LNCaP clone FGC (cell line): Measurements from ENCODE around the gene ABTB2.

ENCODE experiments used
- DNase-seq: peaks from one replicate; pipeline ENCODE4 v3.0.0-alpha.2; 2011; ENCODE audit warnings: low read depth
- H3K4me3 ChIP-seq: 2 replicates; pipeline ENCODE4 v1.5.1; 2011; ENCODE audit warnings: mild to moderate bottlenecking, low read depth, low read length, control low read depth
- CTCF ChIP-seq: IDR thresholded peaks from 2 replicates; pipeline ENCODE4 v1.5.1; 2012; ENCODE audit warnings: mild to moderate bottlenecking; ENCODE audit not compliant: control insufficient read depth, insufficient read depth; ENCODE audit errors: extremely low read depth

The ABTB2 gene

GRCh38 chr11:34174412-34175041 is 183.3 kb downstream of the ABTB2 start:
- TF ChIP-seq CTCF: peak; percentile 99
- no peak for DNase-seq
- peak overlapping the region; percentile 29; the same call in 1 of the 2 replicates for H3K4me3 ChIP-seq

- TF ChIP-seq CTCF: no peak
- no peak overlapping the region for H3K4me3 ChIP-seq
Measured at GRCh38 chr11:34173050-34173449, 184.8 kb downstream of the ABTB2 start.

GRCh38 chr11:34169686-34170085 is 188.1 kb downstream of the ABTB2 start:
- TF ChIP-seq CTCF: no peak
- H3K4me3 ChIP-seq: no peak overlapping the region
- no peak for DNase-seq

More at GRCh38 chr11:34173050-34173449, 184.8 kb downstream of the ABTB2 start:
- no peak for DNase-seq

GRCh38 chr11:34168642-34169420 is 189.0 kb downstream of the ABTB2 start:
- no peak overlapping the region for H3K4me3 ChIP-seq
- TF ChIP-seq CTCF: no peak
- DNase-seq: peak; percentile 98

- TF ChIP-seq CTCF: no peak
- peak; percentile 46 for DNase-seq
- H3K4me3 ChIP-seq: no peak overlapping the region
Measured at GRCh38 chr11:34167961-34168360, 189.8 kb downstream of the ABTB2 start.

- DNase-seq: no peak
- TF ChIP-seq CTCF: no peak
- no peak overlapping the region for H3K4me3 ChIP-seq
Measured at GRCh38 chr11:34166806-34167740, 190.7 kb downstream of the ABTB2 start.
